GM23338 (cell line): Measurements from ENCODE around the gene RPS28.

Experiments
- JUNB ChIP-seq: IDR thresholded peaks from one replicate; pipeline ENCODE4 v1.6.1; 2016; ENCODE audit warnings: antibody characterized with exemption; ENCODE audit not compliant: unreplicated experiment
- POLR2AphosphoS5 ChIP-seq: IDR thresholded peaks from 2 replicates; pipeline ENCODE4 v1.6.1; 2016; ENCODE audit warnings: antibody characterized with exemption, low read depth
- REST ChIP-seq: IDR thresholded peaks from one replicate; pipeline ENCODE4 v1.6.1; 2018; ENCODE audit warnings: antibody characterized with exemption; ENCODE audit not compliant: unreplicated experiment
- STAT1 ChIP-seq: IDR thresholded peaks from one replicate; pipeline ENCODE4 v1.6.1; 2016; ENCODE audit warnings: antibody characterized with exemption; ENCODE audit not compliant: unreplicated experiment

GRCh38 chr19:8335343-8336071 is 14.2 kb downstream of the RPS28 start:
- TF ChIP-seq JUNB = no peak
- no peak for TF ChIP-seq STAT1
- TF ChIP-seq REST = no peak
- TF ChIP-seq POLR2AphosphoS5 = no peak
